HG02588 (cell line): ENCODE data around the gene KDM5C.

Source experiments
- ATAC-seq: cut with Tn5 transposase; IDR thresholded peaks from one replicate; pipeline ENCODE4 v1.9.1; 2021; ENCODE audit warnings: mild to moderate bottlenecking, moderate library complexity; ENCODE audit not compliant: unreplicated experiment

KDM5C gene

DNA sequence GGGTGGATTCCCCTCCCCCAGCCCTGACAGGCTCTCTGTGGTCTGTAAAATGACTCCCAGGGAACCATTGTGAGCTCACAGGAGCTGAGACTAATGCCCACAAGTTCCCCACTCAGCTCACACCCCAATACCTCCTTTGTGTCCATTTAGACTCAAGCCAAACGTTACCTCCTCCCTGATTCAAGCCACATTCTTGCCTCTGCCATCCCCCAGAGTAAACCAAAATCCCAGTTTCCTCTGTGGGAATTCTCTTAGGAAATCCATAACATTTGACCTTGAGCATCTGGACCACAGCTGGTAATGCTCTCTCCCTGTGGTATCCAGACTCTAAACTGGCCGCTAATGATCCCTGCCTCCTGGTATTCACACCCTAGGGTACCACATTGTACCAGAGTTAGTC lies 26.3 kb upstream of the KDM5C start:
- no peak for ATAC-seq

GRCh38 chrX:53250556-53250955 lies 25.5 kb upstream of the KDM5C start:
- ATAC-seq: no peak

GRCh38 chrX:53249408-53250042 lies 24.5 kb upstream of the KDM5C start:
- ATAC-seq: no peak

GRCh38 chrX:53247928-53248327 lies 22.9 kb upstream of the KDM5C start:
- no peak for ATAC-seq

- ATAC-seq: no peak
Observed at GRCh38 chrX:53246231-53246630, 21.2 kb upstream of the KDM5C start.

- no peak for ATAC-seq
Observed at GRCh38 chrX:53244610-53245009, 19.6 kb upstream of the KDM5C start.

- no peak for ATAC-seq
Observed at GRCh38 chrX:53242310-53242709, 17.3 kb upstream of the KDM5C start.

GRCh38 chrX:53241558-53241957 lies 16.6 kb upstream of the KDM5C start:
- no peak for ATAC-seq

- no peak for ATAC-seq
Observed at GRCh38 chrX:53239474-53239873, 14.5 kb upstream of the KDM5C start.

DNA sequence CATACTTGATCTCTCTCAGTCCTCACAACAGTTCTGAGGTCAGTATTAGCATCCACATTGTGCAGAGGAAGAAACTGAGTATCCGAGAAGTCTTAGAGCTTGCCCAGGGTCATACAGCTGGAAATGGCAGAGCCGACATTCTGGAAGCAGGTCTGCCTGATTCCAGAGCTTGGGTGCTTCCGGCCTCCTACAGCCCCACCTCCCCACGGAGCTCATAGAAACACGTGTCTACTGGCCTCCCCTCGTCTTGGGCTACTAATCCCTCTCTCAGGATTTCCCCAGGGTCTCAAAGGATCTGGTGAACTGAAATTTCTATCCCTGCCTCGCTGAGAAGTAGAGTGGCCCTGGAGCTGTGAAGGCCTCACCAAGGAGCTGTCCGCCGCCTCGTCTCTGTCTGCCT lies 12.0 kb upstream of the KDM5C start:
- ATAC-seq: no peak

DNA sequence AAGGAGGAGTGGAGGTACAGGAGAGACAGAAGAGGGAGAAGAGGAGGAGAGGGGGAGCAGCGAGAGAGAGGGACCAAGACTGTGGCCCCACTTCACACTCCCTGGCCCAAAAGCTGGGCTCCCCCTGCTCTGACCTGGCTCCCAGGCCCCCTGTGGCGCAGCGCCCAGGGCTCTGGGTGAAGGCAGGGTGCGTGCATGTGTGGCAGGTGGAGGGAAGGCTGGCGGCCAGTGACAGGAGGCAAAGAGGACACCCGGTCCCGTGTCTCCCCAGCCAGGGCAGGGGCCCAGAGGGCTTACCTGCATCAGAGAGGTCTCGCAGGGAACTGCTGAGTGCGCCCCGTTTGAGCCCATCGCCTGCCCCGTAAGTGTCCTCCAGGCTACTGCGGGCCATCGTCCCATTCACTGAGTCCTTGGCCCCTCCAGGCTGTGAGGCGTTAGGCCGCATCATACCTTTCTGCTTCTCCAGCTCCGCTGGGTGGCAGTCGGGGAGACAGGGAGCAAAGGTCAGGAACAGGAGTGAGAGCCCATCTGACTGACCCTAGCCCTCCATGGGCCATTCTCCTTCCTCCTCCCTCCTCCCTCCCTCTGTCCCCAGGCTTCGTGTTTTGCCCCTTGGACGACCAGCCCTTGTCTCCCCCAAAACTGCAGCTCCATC lies 11.1 kb upstream of the KDM5C start:
- no peak for ATAC-seq

DNA sequence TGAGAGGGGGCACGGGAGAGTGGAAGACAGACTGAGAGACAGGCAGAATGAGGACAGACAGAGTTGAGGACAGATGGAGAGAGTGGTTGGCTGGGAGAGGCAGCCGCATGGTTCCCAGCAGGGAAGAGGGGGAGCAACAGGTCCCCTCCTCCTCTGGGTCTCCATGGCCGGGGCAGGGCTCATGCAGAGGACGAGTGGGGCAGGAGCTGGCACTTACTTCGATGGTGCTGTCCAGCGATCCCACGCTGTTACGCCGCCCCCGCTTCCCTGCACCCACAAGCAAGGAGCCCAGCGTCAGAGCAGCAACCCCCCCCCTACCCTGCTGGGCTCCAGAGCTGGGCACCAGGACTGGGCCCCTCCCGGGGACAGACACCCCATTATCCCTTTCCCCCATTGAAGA lies 10.6 kb upstream of the KDM5C start:
- ATAC-seq: no peak

DNA sequence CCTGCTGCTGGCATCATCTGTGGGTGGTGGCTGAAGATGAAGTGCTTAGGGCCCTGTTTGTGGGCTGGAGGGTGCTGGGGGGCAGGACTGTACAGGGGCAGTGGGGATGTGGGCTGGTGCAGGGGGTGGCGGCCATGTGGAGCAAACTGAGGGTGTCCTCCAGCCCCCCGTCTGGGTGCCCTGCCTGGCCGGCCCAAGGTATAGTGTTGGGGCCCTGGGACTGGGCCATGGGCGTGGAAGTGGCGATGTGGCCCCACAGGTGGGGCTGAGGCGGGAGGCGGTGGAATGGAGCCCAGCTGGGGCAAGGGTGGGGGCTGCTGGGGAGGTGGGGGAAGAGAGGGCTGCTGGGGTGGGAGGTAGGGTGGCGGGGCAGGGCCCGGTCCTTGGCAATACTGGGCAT lies 9.5 kb upstream of the KDM5C start:
- no peak for ATAC-seq

- no peak for ATAC-seq
Observed at GRCh38 chrX:53233536-53233935, 8.5 kb upstream of the KDM5C start.

DNA sequence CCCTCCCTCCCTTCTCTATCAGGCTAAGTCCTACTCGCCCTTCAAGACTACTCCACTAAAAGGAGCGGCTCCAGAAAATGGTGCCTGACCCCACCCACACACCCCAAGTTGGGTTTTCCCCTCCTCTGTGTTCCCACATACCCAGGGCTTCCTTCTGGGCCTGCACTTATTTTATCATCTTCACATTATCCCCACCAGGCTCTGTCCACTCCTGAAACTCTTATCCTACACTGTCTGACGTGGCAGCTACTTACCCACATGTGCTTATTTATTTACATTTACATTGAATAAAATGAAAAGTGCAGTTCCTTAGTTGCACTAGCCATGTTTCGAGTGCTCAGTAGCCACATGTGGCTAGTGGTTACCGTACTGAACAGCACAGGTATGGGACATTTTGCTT lies 5.1 kb upstream of the KDM5C start:
- no peak for ATAC-seq

DNA sequence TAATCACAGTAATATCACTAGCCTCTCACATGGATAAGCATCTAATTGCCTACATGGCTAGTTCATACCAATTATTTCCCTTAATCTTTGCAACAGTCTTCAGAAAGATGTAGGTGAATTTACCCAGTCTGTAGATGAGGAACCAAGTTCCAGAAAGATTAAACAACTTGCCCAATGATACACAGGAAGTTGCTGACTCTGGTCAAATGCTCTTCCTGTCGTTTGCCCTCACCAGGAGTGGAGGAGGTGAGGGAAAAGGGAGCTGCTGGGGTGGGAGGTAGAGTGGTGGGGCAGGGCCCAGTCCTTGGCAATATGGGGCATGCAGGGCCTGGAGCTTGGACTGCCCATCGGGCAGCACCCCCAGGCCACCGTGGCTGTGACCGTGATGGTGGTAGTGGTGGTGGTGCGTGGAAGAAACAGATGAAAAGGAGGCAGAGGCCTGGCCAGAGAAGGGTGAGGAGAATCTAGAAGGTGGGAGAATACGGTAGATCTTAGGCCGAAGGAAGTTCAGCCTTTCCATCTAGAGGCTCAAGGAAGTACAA lies 2.3 kb upstream of the KDM5C start:
- ATAC-seq: no peak

DNA sequence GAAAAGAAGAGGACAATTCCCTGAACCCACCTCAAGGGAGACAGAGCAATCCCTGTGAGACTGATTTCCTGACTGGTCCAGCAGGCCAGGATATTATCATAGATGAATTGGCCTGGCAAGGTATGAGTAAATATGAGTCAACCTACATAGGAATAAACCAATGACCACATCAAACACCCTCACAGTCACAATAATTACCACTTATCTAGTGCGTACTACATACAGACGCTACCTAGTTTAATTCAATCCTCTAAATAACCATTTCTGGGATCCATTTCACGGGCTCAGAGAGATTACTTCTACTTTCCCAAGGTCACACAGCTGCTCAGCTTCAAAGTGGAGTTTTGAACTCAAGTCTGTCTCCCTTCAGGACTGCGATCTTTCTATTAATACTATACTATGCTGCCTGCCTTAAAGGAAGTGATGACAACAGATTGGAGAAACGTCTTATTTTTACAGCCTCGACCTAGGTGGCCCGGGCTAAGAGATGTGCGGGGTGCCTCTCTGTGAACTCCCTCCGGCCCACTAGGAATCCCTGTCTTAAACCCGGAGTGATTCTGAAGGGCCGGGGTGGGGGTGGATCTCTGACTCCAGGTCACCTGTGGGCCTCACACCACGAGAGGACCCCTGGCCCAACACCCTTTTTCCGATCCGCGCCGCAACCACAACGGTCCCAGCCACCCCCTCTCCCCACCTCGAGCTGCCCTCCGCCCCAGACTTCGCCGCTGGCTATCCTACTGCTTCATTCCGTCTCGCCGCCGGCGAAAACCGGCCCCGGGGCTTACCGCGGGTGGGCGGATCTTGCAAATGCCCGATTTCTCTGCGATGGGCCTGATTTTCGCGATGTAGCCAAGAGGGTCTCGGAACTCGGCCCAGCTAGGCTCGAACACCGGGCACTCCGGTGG lies 800 bp downstream of the KDM5C start:
- no peak for ATAC-seq

- ATAC-seq: no peak
Observed at GRCh38 chrX:53223068-53223693, 1.8 kb downstream of the KDM5C start.

GRCh38 chrX:53211391-53211978 lies 13.5 kb downstream of the KDM5C start:
- ATAC-seq: no peak

DNA sequence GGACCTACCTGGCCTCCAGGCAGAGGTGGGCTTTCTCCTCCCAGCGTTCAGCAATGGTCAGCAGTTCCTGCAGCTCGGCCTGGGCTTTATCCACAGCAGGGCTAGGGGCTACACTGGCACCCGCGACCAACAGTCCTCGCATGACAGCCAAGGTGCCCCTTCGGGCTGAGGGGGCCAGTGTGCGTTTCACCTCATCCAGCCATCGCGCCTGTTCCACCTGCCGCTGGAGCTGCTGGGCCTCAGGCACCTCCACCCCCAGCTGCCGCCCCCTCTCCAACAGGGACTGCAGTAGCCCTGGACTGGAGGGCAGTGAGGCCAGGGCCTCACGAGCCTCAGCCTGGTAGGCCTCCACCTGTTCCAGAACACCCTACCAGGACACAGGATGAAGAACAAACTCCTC lies 28.3 kb downstream of the KDM5C start:
- no peak for ATAC-seq

- ATAC-seq: no peak
Observed at GRCh38 chrX:53195401-53195800, 29.6 kb downstream of the KDM5C start.
